Measurements from ENCODE around the gene RTKN2. TPM values are rescaled to one million over a fixed set of nuclear protein-coding genes. Genes with fewer than 3 reads are reported as not detected.

RTKN2 gene
- total and polyA plus RNA-seq, 2 donors (not counting 1 experiment from before 2014, with no cell fraction given) = 0.07 to 0.22 TPM

DNA sequence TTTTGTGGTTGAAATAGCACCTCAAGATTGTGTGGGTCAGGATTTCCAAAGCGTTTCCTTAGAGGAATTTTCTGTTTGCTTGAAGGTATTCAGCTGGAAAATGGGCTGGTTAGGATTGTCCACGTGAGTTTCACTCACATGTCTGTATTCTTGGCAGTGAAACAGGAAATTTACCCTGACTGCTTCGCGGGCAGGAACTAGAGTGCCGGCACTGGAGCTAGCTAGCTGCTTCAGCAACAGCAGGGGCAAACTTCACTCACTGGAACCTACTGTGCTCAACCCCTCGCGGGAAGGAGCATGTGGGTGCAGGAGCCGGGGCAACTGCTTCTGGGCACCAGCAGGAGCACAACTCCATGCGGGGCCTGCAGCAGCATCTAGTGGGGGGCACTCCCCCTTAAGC, 38.0 kb upstream of the RTKN2 start:
- DNase-seq (peak; percentile 5), ATAC-seq (ENCODE audit: low read depth) (no peak)
- ChIA-PET CTCF (no interaction called here), POLR2A (no interaction called here)
- Histone ChIP-seq H4K20me1 (ENCODE audit: control insufficient read depth, insufficient read depth, low read length, poor library complexity, severe bottlenecking) (no peaks in the 10 kb centered on the region), H3K9ac (ENCODE audit: low read length) (no peak overlapping the region), H3K9me3 (ENCODE audit: control extremely low read depth in 1 of 3, control insufficient read depth in 2 of 3, insufficient read depth in 1 of 3, low read length in 2 of 3) (peaks cover 0 to 4% (median 0%) of the 10 kb centered on the region in 3 donors), H3K27me3 (replicated peaks in 1 of 4; ENCODE audit: control extremely low read depth in 1 of 4, control insufficient read depth in 3 of 4, insufficient read depth in 4 of 4, low read length in 3 of 4) (no peaks in the 10 kb centered on the region), H3K27ac (ENCODE audit: low read length in 2 of 2) (no peak overlapping the region), H2AFZ (ENCODE audit: insufficient read depth, low read depth, low read length, poor library complexity, severe bottlenecking) (peak overlapping the region; percentile 30), H3K4me2 (replicated peaks; ENCODE audit: low read depth, low read length, poor library complexity, severe bottlenecking) (peak overlapping the region; percentile 47), H3K4me3 (ENCODE audit: control extremely low read depth in 1 of 5, extremely low read depth in 1 of 5, insufficient read depth in 1 of 5, low read depth in 2 of 5, low read length in 4 of 5) (no peak overlapping the region), H3K4me1 (ENCODE audit: control insufficient read depth in 2 of 2, insufficient read depth in 2 of 2, low read length in 2 of 2) (peaks cover 0 to 18% of the 10 kb centered on the region in 2 donors), H3K79me2 (ENCODE audit: control insufficient read depth, insufficient read depth, low read length) (no peaks in the 10 kb centered on the region), H3K36me3 (replicated peaks in 1 of 2; ENCODE audit: control extremely low read depth in 1 of 2, control insufficient read depth in 1 of 2, extremely low read depth in 1 of 2, insufficient read depth in 2 of 2, low read length in 1 of 2) (no peaks in the 10 kb centered on the region)
- no peak for TF ChIP-seq EZH2 (IDR thresholded peaks at IDR 0.05; ENCODE audit: borderline replicate concordance, insufficient read depth, low read depth, low read length, poor library complexity, severe bottlenecking)
- TF ChIP-seq, protein P1, sequence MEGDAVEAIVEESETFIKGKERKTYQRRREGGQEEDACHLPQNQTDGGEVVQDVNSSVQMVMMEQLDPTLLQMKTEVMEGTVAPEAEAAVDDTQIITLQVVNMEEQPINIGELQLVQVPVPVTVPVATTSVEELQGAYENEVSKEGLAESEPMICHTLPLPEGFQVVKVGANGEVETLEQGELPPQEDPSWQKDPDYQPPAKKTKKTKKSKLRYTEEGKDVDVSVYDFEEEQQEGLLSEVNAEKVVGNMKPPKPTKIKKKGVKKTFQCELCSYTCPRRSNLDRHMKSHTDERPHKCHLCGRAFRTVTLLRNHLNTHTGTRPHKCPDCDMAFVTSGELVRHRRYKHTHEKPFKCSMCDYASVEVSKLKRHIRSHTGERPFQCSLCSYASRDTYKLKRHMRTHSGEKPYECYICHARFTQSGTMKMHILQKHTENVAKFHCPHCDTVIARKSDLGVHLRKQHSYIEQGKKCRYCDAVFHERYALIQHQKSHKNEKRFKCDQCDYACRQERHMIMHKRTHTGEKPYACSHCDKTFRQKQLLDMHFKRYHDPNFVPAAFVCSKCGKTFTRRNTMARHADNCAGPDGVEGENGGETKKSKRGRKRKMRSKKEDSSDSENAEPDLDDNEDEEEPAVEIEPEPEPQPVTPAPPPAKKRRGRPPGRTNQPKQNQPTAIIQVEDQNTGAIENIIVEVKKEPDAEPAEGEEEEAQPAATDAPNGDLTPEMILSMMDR (IDR thresholded peaks at IDR 0.05) = no peak
- Mint-ChIP-seq H3K27ac (no peak overlapping the region), H3K9me3 (ENCODE audit: insufficient read depth) (no peaks in the 10 kb centered on the region), H3K4me1 (peaks cover 19% of the 10 kb centered on the region), H3K4me3 (peak overlapping the region; percentile 35), H3K27me3 (peaks cover 16% of the 10 kb centered on the region)
- intact Hi-C loops (cut with micrococcal nuclease) = no loop called here
- WGBS (ENCODE audit: insufficient coverage) = 29% methylated on average over 8 of the region's 9 CpGs

DNA sequence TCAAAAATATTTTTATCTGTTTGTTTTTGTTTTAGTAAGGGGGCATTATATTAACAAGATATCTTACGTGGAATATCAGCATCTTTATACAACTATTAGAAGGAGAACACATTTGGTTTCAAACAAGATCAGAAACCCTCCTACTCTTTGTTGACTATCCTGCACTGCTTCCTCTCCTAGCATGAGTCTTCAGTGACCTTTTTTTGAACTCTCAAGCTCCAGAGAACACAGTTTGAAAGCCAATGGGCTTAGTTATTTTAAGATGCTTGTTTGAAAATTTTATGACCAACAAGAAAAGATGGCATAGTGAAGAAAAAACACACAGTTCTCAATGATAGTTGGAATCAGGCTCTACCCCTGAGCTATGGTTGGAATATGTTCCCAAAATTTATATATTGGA, 37.2 kb upstream of the RTKN2 start:
- WGBS (ENCODE audit: insufficient coverage) = no CpG with 5 or more reads among the region's 1 CpG
- Histone ChIP-seq H2AFZ (ENCODE audit: insufficient read depth, low read depth, low read length, poor library complexity, severe bottlenecking) (no peak overlapping the region), H3K4me1 (ENCODE audit: control insufficient read depth in 2 of 2, insufficient read depth in 2 of 2, low read length in 2 of 2) (peaks cover 0 to 18% of the 10 kb centered on the region in 2 donors), H3K9me3 (ENCODE audit: control extremely low read depth in 1 of 3, control insufficient read depth in 2 of 3, insufficient read depth in 1 of 3, low read length in 2 of 3) (peaks cover 2 to 10% (median 7%) of the 10 kb centered on the region in 3 donors), H3K4me2 (replicated peaks; ENCODE audit: low read depth, low read length, poor library complexity, severe bottlenecking) (peak overlapping the region; percentile 20), H3K79me2 (ENCODE audit: control insufficient read depth, insufficient read depth, low read length) (no peaks in the 10 kb centered on the region), H3K9ac (ENCODE audit: low read length) (no peak overlapping the region), H3K36me3 (replicated peaks in 1 of 2; ENCODE audit: control extremely low read depth in 1 of 2, control insufficient read depth in 1 of 2, extremely low read depth in 1 of 2, insufficient read depth in 2 of 2, low read length in 1 of 2) (no peaks in the 10 kb centered on the region), H3K4me3 (ENCODE audit: control extremely low read depth in 1 of 5, extremely low read depth in 1 of 5, insufficient read depth in 1 of 5, low read depth in 2 of 5, low read length in 4 of 5) (no peak overlapping the region), H4K20me1 (ENCODE audit: control insufficient read depth, insufficient read depth, low read length, poor library complexity, severe bottlenecking) (no peaks in the 10 kb centered on the region), H3K27ac (ENCODE audit: low read length in 2 of 2) (no peak overlapping the region), H3K27me3 (replicated peaks in 1 of 4; ENCODE audit: control extremely low read depth in 1 of 4, control insufficient read depth in 3 of 4, insufficient read depth in 4 of 4, low read length in 3 of 4) (no peaks in the 10 kb centered on the region)
- no peak overlapping the region for H3K27ac Mint-ChIP-seq
- ChIA-PET CTCF (no interaction called here), POLR2A (no interaction called here)
- no peak for ATAC-seq (ENCODE audit: low read depth)
- H3K27me3 Mint-ChIP-seq = peaks cover 16% of the 10 kb centered on the region
- peaks cover 19% of the 10 kb centered on the region for H3K4me1 Mint-ChIP-seq
- TF ChIP-seq EZH2 (IDR thresholded peaks at IDR 0.05; ENCODE audit: borderline replicate concordance, insufficient read depth, low read depth, low read length, poor library complexity, severe bottlenecking) = no peak
- TF ChIP-seq, protein P1 (IDR thresholded peaks at IDR 0.05) = no peak
- intact Hi-C loops (cut with micrococcal nuclease) = no loop called here
- no peak for DNase-seq
- H3K9me3 Mint-ChIP-seq (ENCODE audit: insufficient read depth) = peaks cover 2% of the 10 kb centered on the region
- H3K4me3 Mint-ChIP-seq = no peak overlapping the region
